HL-60 (cell line): ENCODE data around the gene STON2.

Experiments
- GABPA ChIP-seq: IDR thresholded peaks from 2 replicates; pipeline ENCODE4 v1.6.1; 2012; ENCODE audit warnings: low read depth
- TF ChIP-seq, protein P1 (sequence below): IDR thresholded peaks from one replicate; pipeline ENCODE4 v1.5.1; 2011; ENCODE audit warnings: low read length, control low read depth, inconsistent platforms; ENCODE audit not compliant: insufficient read depth

DNA sequence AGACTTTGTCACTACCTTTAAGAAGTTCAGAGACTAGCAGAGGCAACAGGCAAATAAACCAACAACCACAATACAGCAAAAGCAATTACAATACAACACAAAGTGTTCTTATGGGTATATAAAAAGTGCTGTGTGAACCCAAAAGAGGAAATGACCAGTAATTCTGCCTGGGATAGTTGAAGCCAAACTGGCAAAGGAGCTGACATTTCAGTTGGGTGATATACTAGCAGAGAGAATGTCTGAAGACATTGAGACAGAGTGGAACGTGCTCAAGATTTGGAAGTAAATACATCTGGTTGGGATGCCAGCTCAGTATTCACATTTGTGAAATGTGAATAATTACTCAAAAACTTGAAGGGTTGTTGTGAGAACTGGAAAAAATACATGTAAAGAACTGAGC is 98.8 kb downstream of the STON2 start:
- TF ChIP-seq, protein P1, sequence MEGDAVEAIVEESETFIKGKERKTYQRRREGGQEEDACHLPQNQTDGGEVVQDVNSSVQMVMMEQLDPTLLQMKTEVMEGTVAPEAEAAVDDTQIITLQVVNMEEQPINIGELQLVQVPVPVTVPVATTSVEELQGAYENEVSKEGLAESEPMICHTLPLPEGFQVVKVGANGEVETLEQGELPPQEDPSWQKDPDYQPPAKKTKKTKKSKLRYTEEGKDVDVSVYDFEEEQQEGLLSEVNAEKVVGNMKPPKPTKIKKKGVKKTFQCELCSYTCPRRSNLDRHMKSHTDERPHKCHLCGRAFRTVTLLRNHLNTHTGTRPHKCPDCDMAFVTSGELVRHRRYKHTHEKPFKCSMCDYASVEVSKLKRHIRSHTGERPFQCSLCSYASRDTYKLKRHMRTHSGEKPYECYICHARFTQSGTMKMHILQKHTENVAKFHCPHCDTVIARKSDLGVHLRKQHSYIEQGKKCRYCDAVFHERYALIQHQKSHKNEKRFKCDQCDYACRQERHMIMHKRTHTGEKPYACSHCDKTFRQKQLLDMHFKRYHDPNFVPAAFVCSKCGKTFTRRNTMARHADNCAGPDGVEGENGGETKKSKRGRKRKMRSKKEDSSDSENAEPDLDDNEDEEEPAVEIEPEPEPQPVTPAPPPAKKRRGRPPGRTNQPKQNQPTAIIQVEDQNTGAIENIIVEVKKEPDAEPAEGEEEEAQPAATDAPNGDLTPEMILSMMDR = no peak
- TF ChIP-seq GABPA = no peak
